GM18526 (cell line): ENCODE data around the gene CHMP5.

Experiments used
- POLR2A ChIP-seq: IDR thresholded peaks from 3 replicates; pipeline ENCODE4 v1.6.1; 2011; ENCODE audit not compliant: insufficient read length; ENCODE audit errors: extremely low read depth

The CHMP5 gene

DNA sequence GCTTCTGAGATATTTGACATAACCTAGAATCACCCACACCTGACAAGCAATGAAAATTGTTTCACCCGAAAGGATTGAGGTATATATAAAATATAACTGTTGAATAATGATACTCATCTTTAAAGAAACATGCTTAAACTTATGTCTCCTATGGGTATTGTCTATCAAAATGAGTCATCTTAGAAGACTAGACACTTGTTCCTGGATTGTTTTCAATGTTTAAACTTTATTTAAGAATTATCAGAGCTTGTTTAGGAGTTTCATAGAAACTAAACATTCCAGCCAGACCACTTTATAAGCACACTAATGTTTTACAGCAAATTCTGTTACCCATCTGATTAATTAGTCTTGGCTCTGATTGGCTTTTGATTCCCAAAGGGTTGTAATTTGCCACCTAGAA lies 45.1 kb downstream of the CHMP5 start:
- TF ChIP-seq POLR2A: no peak

GRCh38 chr9:33310748-33311147 lies 45.9 kb downstream of the CHMP5 start:
- no peak for TF ChIP-seq POLR2A

DNA sequence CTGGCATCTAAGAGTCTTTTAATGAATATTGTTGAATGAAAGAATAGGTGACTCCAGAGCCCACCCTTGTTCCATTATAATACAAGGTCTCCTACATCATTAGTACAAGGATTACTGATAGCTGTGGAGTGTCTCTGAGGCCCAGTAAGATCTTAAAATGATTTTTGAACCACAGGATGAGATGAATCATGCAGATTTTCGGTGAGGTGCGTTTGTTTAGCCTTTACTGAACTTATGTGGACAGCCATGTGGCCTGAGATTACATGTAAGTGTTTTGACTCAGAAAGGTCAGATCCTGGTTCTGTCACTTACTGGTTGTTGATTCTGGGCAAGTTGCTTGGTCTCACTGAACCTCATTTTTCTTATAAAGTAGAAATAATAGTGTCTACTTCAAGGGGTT lies 47.1 kb downstream of the CHMP5 start:
- no peak for TF ChIP-seq POLR2A

DNA sequence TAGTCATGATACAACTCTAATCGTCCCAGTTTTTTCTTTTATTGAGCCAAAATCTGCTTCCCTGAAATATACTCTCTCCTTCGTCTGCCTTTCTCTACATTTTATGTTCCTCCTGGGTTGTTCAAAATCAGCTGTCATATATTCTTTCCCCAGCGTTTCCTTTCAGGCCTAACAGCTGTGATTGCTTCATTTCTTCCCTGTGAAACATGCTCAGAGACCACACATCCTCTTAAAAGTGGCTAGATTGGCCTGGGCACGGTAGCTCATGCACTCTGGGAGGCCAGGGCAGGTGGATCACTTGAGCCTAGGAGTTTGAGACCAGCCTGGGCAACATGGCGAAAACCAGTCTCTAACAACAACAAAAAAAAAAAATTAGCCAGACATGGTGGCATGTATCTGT lies 50.5 kb downstream of the CHMP5 start:
- TF ChIP-seq POLR2A: no peak

- no peak for TF ChIP-seq POLR2A
Measured at GRCh38 chr9:33318225-33318624, 53.4 kb downstream of the CHMP5 start.

DNA sequence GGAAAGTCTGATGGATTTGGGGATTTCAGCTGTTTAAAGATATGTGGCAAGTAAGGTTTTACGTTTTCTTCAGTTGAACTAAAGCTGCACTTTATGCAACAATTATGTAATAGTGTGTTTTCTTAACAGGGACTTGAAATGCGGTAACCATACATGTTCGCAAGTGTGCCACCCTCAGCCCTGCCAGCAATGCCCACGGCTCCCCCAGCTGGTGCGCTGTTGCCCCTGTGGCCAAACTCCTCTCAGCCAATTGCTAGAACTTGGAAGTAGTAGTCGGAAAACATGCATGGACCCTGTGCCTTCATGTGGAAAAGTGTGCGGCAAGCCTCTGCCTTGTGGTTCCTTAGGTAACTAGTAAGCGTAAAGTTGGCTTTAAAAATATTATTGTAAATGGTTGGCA lies 53.9 kb downstream of the CHMP5 start:
- TF ChIP-seq POLR2A: no peak

DNA sequence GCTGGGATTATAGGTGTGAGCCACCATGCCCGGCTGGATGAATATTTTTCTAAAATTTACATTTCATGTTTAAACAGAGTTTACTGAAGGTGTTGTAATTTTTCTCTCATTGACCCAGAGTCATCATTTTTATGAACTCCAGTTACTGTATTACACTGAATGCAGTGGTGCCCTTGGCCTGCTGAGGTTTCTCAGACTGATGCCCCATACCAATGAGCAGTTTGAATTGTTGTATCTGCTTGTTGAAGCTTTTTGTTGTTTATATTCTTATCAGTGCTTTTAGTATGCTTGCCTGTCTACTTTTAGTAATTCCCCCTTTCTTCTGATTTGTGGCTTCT lies 55.4 kb downstream of the CHMP5 start:
- no peak for TF ChIP-seq POLR2A

DNA sequence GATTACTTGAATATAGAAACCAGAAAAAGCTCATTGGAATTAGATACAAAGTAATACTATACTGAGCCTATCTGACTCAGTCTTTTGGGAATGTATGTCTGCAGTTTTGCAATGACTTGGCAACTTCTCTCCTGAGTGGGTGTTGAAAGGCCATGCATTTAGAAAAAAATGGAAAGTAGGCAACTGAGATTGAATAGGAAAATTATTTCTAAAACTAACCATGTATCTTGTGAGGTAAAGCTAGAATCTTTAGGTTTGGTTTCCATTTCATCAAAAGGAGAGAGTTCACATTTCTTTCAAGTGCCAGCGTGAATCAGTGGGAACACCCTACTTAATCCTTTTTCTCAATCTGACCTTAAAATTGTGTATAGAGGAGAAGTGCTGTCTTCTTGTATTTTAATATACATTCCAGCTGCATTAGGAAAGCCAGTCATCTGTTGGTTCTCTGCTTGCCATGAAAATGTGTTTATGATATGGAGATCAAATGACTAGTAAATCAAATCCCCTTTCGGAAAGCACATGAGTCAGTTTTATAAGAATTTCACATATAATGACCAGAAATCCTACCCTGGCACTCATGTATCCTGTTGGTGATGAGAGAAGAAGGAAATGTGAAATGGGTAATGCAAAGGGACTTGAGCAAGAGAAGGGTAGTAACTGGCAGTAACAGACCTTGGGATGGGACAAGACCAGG lies 55.9 kb downstream of the CHMP5 start:
- no peak for TF ChIP-seq POLR2A

DNA sequence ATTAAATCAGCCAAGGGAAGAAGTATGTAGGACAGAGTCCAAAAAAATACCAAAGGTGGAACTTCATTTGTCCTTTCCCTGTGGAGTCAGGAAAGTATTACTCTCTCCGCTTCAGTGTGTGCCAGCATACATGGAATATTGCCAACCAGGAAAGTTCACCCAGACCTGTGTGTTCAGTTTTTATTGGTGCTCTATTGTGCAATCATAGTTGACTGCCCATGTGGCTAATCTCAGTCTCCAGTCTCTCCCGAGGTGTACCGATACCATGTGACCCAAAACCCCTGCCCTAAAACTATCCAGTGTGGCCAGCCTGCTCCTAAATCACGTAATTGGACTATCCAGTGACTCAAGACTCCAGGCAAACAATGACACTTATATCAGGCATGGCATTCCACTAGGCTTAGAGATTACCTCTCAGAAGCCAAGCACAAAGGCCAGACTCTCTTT lies 64.3 kb downstream of the CHMP5 start:
- no peak for TF ChIP-seq POLR2A

DNA sequence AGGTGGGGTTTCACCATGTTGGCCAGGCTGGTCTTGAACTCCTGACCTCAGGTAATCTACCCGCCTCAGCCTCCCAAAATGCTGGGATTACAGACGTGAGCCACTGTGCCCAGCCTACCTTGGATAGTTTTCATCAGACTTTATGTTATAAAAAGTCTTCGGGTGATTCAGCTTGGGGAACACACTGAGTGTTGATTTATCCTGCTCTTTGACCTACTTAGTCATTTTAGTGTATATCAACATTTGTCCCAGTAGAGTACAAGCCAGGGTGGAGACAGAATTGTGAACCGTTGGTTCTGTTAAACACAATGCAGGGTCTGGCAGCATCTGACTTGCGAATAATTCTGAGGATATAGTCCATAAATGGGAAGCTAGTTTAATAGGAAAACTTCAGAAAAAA lies 65.1 kb downstream of the CHMP5 start:
- no peak for TF ChIP-seq POLR2A

DNA sequence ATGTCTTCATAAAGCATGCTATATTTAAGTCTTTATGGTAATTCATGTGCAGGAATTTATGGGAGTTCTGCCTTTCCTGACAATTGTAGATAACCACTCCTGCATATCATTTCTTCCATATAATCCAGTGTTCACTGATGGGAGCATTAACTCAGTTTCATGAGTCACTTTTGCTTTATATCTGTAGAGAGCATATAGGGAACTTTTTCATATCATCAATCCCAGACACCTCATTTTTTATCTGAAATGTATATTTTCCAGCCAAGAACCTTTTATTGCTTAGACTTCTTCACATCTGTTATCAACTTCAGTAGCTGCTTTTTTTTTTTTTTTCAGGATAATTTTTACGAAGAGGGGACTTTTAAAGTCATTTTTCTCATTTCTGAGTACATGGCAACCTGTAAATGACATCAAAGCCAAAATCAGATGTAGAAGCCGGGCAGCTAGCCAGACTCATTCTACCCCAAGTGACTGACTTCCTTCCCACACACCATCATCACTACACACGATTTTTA lies 66.6 kb downstream of the CHMP5 start:
- TF ChIP-seq POLR2A: no peak
